PC-3 (cell line): ENCODE data around the gene RBFOX2. TPM values are rescaled to one million over a fixed set of nuclear protein-coding genes. Genes with fewer than 3 reads are reported as not detected.
"Not testable (repeated sequence)": the region's sequence is repeated elsewhere in the genome, so short reads cannot be mapped to it uniquely, and the experiment has no call there.

Experiments used
- ATAC-seq: fragments of 200-7000 bp; cut with Tn5 transposase; 2 replicates; pipeline ENCODE4 v1.9.1; 2020; ENCODE audit warnings: mild to moderate bottlenecking, moderate library complexity
- BruUV-seq: library from RNA; stranded (reverse); fragments of 400-500 nt; replicated peaks from 2 replicates; lab custom pipeline; 2021; lab: Mats Ljungman, UMichigan
- CTCF ChIA-PET: fragments of 300-600 bp; sonication (Branson Sonifier 250); formaldehyde crosslinking; loops from one replicate; lab custom pipeline; 2022; ENCODE audit warnings: antibody characterized with exemption; lab: Charles Lee
- POLR2A ChIA-PET: fragments of 300-600 bp; sonication (Branson Sonifier 250); formaldehyde crosslinking; loops from one replicate; lab custom pipeline; 2022; ENCODE audit warnings: antibody characterized with exemption; ENCODE audit not compliant: unreplicated experiment; lab: Charles Lee
- DNase-seq: peaks from one replicate; pipeline ENCODE4 v3.0.0-alpha.2; 2015
- H2AFZ ChIP-seq: fragments of 300-600 bp; sonication (generic); 2 replicates; pipeline ENCODE4 v1.6.0; 2016; ENCODE audit warnings: antibody characterized with exemption, low read length
- H3F3A ChIP-seq: fragments of 300-600 bp; sonication (generic); one replicate; pipeline ENCODE4 v1.6.0; 2017; ENCODE audit warnings: antibody characterized with exemption, low read length, control low read depth, mild to moderate bottlenecking; ENCODE audit not compliant: unreplicated experiment
- H3K27ac ChIP-seq: fragments of 300-600 bp; sonication (generic); 2 replicates; pipeline ENCODE4 v1.5.1; 2016; ENCODE audit warnings: mild to moderate bottlenecking, low read length
- H3K27me3 ChIP-seq: fragments of 300-600 bp; sonication (generic); 2 replicates; pipeline ENCODE4 v1.6.1; 2016; ENCODE audit warnings: low read length, mixed read lengths
- H3K36me3 ChIP-seq: fragments of 300-600 bp; sonication (generic); 2 replicates; pipeline ENCODE4 v1.6.1; 2016; ENCODE audit warnings: low read depth, mixed run types, low read length, mixed read lengths
- H3K4me1 ChIP-seq: fragments of 300-600 bp; sonication (generic); 2 replicates; pipeline ENCODE4 v1.5.1; 2016; ENCODE audit warnings: low read length; ENCODE audit not compliant: insufficient read depth
- H3K4me2 ChIP-seq: fragments of 300-600 bp; sonication (generic); 2 replicates; pipeline ENCODE4 v1.6.0; 2016; ENCODE audit warnings: low read length
- H3K4me3 ChIP-seq: fragments of 300-600 bp; sonication (generic); 2 replicates; pipeline ENCODE4 v1.5.1; 2016; ENCODE audit warnings: mild to moderate bottlenecking, low read length, mixed read lengths
- H3K79me2 ChIP-seq: fragments of 300-600 bp; sonication (generic); 2 replicates; pipeline ENCODE4 v1.6.1; 2017; ENCODE audit warnings: low read length, mixed read lengths
- H3K9ac ChIP-seq: fragments of 300-600 bp; sonication (generic); 2 replicates; pipeline ENCODE4 v1.6.0; 2016; ENCODE audit warnings: mild to moderate bottlenecking, low read length
- H3K9me2 ChIP-seq: fragments of 300-600 bp; sonication (generic); replicated peaks from 2 replicates; pipeline ENCODE4 v1.6.1; 2016; ENCODE audit warnings: mixed run types, low read length, mixed read lengths
- H3K9me3 ChIP-seq: fragments of 300-600 bp; sonication (generic); 2 replicates; pipeline ENCODE4 v1.6.1; 2016; ENCODE audit warnings: low read length, mixed read lengths
- H4K20me1 ChIP-seq: fragments of 300-600 bp; sonication (generic); 2 replicates; pipeline ENCODE4 v1.6.1; 2016; ENCODE audit warnings: low read length, mixed read lengths
- EZH2 ChIP-seq: fragments of 300-600 bp; sonication (generic); IDR thresholded peaks from one replicate; pipeline ENCODE4 v1.6.1; 2017; ENCODE audit warnings: antibody characterized with exemption, mild to moderate bottlenecking, low read length; ENCODE audit not compliant: unreplicated experiment
- EZH2phosphoT487 ChIP-seq: fragments of 300-600 bp; sonication (generic); IDR thresholded peaks from 2 replicates; pipeline ENCODE4 v1.6.1; 2018; ENCODE audit warnings: mild to moderate bottlenecking, antibody characterized with exemption, low read length, borderline replicate concordance
- intact Hi-C: fragments of 100-400 bp; cut with micrococcal nuclease; formaldehyde crosslinking; loops from 2 replicates; pipeline ENCODE4 v1.9.0; 2023
- total RNA-seq: library from RNA; depleted of rRNA; stranded (reverse); fragments of >200 nt; gene quantifications from 2 replicates; pipeline ENCODE4 v1.2.3, GENCODE V29; 2014
- TF ChIP-seq, protein P1 (sequence below): fragments of 300-600 bp; sonication (generic); conservative IDR thresholded peaks from 2 replicates; pipeline ENCODE4 v1.5.1; 2017; ENCODE audit warnings: antibody characterized with exemption, low read depth, mild to moderate bottlenecking, low read length

RBFOX2 gene
- total RNA-seq, 1 experiment from 2014 or later, result 75.1 TPM

DNA sequence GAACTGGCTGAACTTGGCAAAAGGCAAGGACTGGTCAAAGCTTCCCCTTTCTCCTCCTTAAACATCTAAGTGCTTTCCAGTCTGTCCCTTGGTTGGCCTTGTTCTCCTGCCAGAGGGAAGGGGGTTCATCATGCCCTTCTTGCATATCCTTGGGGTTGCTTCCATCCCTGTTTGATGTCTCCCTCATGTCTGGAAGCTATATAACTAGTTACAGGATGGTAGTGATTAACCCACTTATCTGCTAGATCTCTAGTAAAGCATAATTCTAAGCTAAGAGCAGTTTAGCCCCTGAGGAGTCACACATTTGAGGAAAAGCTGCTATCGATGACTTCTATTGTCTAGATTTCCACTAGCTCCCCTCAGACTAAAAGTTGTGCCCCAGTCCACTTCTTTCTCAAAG lies 288.0 kb downstream of the RBFOX2 start:
- DNase-seq (no peak), ATAC-seq (no peak)
- H3K27ac ChIP-seq, result no peak overlapping the region
- H2AFZ ChIP-seq, result no peak overlapping the region
- H3F3A ChIP-seq, result peaks cover 6% of the 10 kb centered on the region
- intact Hi-C loops, result loop anchor here (5.0 kb wide), 1 partner anchor 113 kb away; no protein-coding TSS in a partner anchor
- H3K36me3 ChIP-seq, result peaks cover 8% of the 10 kb centered on the region; the same call in 1 of the 2 replicates
- ChIA-PET CTCF (no interaction called here), POLR2A (no interaction called here)
- H3K4me1 ChIP-seq, result peaks cover 22% of the 10 kb centered on the region
- H3K9me3 ChIP-seq, result no peaks in the 10 kb centered on the region
- H3K4me2 ChIP-seq, result no peak overlapping the region
- no TSS peak for BruUV-seq
- no peaks in the 10 kb centered on the region for H3K79me2 ChIP-seq
- H3K9ac ChIP-seq, result no peak overlapping the region
- no peak for TF ChIP-seq EZH2phosphoT487
- TF ChIP-seq, protein P1, sequence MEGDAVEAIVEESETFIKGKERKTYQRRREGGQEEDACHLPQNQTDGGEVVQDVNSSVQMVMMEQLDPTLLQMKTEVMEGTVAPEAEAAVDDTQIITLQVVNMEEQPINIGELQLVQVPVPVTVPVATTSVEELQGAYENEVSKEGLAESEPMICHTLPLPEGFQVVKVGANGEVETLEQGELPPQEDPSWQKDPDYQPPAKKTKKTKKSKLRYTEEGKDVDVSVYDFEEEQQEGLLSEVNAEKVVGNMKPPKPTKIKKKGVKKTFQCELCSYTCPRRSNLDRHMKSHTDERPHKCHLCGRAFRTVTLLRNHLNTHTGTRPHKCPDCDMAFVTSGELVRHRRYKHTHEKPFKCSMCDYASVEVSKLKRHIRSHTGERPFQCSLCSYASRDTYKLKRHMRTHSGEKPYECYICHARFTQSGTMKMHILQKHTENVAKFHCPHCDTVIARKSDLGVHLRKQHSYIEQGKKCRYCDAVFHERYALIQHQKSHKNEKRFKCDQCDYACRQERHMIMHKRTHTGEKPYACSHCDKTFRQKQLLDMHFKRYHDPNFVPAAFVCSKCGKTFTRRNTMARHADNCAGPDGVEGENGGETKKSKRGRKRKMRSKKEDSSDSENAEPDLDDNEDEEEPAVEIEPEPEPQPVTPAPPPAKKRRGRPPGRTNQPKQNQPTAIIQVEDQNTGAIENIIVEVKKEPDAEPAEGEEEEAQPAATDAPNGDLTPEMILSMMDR, result no peak
- no peak for TF ChIP-seq EZH2
- H4K20me1 ChIP-seq, result no peaks in the 10 kb centered on the region
- H3K27me3 ChIP-seq, result no peaks in the 10 kb centered on the region
- no peaks in the 10 kb centered on the region for H3K9me2 ChIP-seq
- H3K4me3 ChIP-seq, result no peak overlapping the region

- Histone ChIP-seq H3F3A (peaks cover 6% of the 10 kb centered on the region), H3K27me3 (no peaks in the 10 kb centered on the region), H3K4me2 (no peak overlapping the region), H2AFZ (no peak overlapping the region), H4K20me1 (no peaks in the 10 kb centered on the region), H3K27ac (no peak overlapping the region), H3K9ac (no peak overlapping the region), H3K4me3 (no peak overlapping the region), H3K36me3 (peaks cover 1% of the 10 kb centered on the region; the same call in 1 of the 2 replicates), H3K9me3 (no peaks in the 10 kb centered on the region), H3K9me2 (no peaks in the 10 kb centered on the region), H3K4me1 (peaks cover 22% of the 10 kb centered on the region), H3K79me2 (no peaks in the 10 kb centered on the region)
- POLR2A ChIA-PET, result no interaction called here
- CTCF ChIA-PET, result no interaction called here
- TF ChIP-seq, protein P1, result no peak
- TF ChIP-seq EZH2phosphoT487 (no peak), EZH2 (no peak)
- no TSS peak for BruUV-seq
- intact Hi-C loops, result loop anchor here (5.0 kb wide), 1 partner anchor 113 kb away; no protein-coding TSS in a partner anchor
- no peak for DNase-seq
- no peak for ATAC-seq
These were observed 288.7 kb downstream of the RBFOX2 start for GRCh38 chr22:35739931-35740380.

- ChIA-PET CTCF (no interaction called here), POLR2A (no interaction called here)
- Histone ChIP-seq H3K36me3 (no peaks in the 10 kb centered on the region; the same call in 1 of the 2 replicates), H4K20me1 (no peaks in the 10 kb centered on the region), H3K9ac (no peak overlapping the region), H3K27me3 (no peaks in the 10 kb centered on the region), H3K4me1 (peaks cover 22% of the 10 kb centered on the region), H3K4me3 (no peak overlapping the region), H2AFZ (no peak overlapping the region), H3K79me2 (no peaks in the 10 kb centered on the region), H3F3A (peaks cover 6% of the 10 kb centered on the region), H3K9me3 (no peaks in the 10 kb centered on the region), H3K4me2 (no peak overlapping the region), H3K9me2 (no peaks in the 10 kb centered on the region), H3K27ac (no peak overlapping the region)
- peak; percentile 15 for DNase-seq
- intact Hi-C loops, result no loop called here
- TF ChIP-seq EZH2 (no peak), EZH2phosphoT487 (no peak)
- TF ChIP-seq, protein P1, result peak; percentile 39; the same call in 1 of the 2 replicates
- BruUV-seq, result no TSS peak
- no peak for ATAC-seq
These were observed 289.3 kb downstream of the RBFOX2 start for GRCh38 chr22:35739076-35739930.

DNA sequence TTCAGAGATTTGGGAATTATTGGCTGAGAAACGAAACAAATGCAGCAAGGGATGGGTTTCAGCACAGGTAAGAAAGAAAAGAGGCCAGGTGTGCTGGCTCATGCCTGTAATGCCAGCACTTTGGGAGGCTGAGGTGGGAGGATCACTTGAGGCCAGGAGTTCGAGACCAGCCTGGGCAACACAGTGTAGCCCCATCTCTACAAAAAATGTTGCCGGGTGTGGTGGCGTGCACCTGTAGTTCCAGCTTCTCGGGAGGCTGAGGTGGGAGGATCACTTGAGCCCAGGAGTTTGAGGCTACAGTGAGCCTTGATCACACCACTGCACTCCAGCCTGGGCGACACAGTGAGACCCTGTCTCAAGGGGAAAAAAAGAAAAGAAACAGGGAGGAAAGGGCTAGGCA lies 290.7 kb downstream of the RBFOX2 start:
- H3K9me3 ChIP-seq, H3K9me2 ChIP-seq, H3F3A ChIP-seq, CTCF ChIA-PET, H3K27ac ChIP-seq, H3K79me2 ChIP-seq, H2AFZ ChIP-seq, H3K36me3 ChIP-seq, DNase-seq, ATAC-seq, H3K27me3 ChIP-seq, H3K9ac ChIP-seq, H3K4me3 ChIP-seq, intact Hi-C loops, POLR2A ChIA-PET, H4K20me1 ChIP-seq, H3K4me2 ChIP-seq, BruUV-seq: not testable (repeated sequence)
- H3K4me1 ChIP-seq, result peaks cover 12% of the 10 kb centered on the region
